Measurements from ENCODE around the gene DEAF1.

Gene DEAF1

DNA sequence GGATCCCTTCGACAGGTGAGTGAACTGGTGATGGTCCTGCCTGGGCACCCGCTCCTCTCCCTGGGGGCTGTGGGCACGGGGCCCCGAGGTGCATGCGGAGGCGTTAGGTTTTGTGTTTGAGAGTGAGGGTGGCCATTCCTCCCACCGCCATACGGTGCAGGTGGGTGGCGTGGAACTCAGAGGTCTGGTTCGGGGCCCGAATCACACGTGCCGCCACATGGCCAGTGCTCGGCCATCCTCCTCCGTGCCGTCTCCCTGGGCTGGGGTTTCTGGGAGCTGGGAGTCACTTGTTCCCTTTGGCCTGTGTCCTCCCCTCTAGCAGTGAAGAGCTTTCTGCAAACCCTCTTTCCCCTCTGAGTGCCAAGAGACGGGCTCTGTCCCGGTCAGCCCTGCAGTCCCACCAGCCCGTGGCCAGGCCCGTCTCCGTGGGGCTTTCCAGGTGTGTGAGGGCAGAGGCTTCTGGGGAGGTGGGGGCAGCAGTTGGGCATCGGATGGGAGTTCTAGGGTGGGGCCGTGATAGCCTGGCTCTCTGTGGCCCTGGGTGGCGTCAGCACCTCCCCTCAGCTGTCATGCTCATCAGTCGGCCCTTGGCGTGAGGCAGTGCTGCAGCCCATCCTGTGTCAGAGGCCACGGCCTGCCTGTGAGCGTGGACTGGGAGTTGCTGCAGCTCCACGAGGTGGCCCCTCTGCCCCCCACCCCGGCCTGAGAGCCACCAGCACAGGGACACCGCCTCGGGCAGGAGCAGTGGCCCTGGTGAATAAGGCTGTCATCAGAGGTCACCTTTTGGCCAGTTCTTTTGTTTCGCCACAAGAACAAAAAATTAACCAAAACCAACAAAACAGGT lies 89.5 kb downstream of the DEAF1 start:
- H3K36me3 ChIP-seq (ENCODE audit: insufficient read depth, insufficient read length, low read length): peaks cover 94% of the 10 kb centered on the region
- no peak for TF ChIP-seq YY1 (IDR thresholded peaks at IDR 0.05; ENCODE audit: insufficient read depth, insufficient read length)
- no peaks in the 10 kb centered on the region for H3K27me3 ChIP-seq (ENCODE audit: insufficient read depth, insufficient read length)
- no peak overlapping the region for H3K4me3 ChIP-seq (ENCODE audit: insufficient read length, low read depth)
- H3K9me3 ChIP-seq (ENCODE audit: insufficient read depth, low read length): no peaks in the 10 kb centered on the region
- H3K4me1 ChIP-seq (ENCODE audit: insufficient read depth, insufficient read length): peaks cover 12% of the 10 kb centered on the region
- H3K9ac ChIP-seq (ENCODE audit: insufficient read length, low read depth): no peak overlapping the region
- DNase-seq (ENCODE audit: low read depth, low spot score): no peak

DNA sequence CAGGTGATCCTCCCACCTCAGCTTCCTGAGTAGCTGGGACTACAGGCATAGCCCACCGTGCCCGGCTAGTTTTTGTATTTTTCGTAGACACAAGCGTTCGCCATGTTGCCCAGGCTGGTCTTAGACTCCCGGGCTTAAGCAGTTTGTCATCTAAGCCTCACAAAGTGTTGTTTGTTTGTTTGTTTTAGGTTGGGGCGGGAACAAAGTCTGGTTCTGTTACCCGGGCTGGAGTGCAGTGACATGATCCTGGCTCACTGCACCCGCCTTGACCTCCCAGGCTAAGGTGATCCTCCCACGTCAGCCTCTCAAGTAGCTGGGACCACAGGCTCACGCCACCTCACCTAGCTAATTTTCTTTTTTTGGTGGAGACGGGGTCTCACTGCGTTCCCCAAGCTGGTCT lies 91.9 kb downstream of the DEAF1 start:
- Histone ChIP-seq H3K4me3 (ENCODE audit: insufficient read length, low read depth) (no peak overlapping the region), H3K36me3 (ENCODE audit: insufficient read depth, insufficient read length, low read length) (peaks cover 89% of the 10 kb centered on the region), H3K9me3 (ENCODE audit: insufficient read depth, low read length) (no peaks in the 10 kb centered on the region), H3K27me3 (ENCODE audit: insufficient read depth, insufficient read length) (no peaks in the 10 kb centered on the region), H3K4me1 (ENCODE audit: insufficient read depth, insufficient read length) (peaks cover 12% of the 10 kb centered on the region), H3K9ac (ENCODE audit: insufficient read length, low read depth) (no peak overlapping the region)
- TF ChIP-seq ZNF274 (IDR thresholded peaks at IDR 0.05; ENCODE audit: low read depth, low read length): no peak
- no peak for TF ChIP-seq YY1 (IDR thresholded peaks at IDR 0.05; ENCODE audit: insufficient read depth, insufficient read length)
- no peak for TF ChIP-seq SUZ12 (IDR thresholded peaks at IDR 0.05; ENCODE audit: extremely low read depth, insufficient read depth, insufficient read length)
- DNase-seq (ENCODE audit: low read depth, low spot score): no peak

DNA sequence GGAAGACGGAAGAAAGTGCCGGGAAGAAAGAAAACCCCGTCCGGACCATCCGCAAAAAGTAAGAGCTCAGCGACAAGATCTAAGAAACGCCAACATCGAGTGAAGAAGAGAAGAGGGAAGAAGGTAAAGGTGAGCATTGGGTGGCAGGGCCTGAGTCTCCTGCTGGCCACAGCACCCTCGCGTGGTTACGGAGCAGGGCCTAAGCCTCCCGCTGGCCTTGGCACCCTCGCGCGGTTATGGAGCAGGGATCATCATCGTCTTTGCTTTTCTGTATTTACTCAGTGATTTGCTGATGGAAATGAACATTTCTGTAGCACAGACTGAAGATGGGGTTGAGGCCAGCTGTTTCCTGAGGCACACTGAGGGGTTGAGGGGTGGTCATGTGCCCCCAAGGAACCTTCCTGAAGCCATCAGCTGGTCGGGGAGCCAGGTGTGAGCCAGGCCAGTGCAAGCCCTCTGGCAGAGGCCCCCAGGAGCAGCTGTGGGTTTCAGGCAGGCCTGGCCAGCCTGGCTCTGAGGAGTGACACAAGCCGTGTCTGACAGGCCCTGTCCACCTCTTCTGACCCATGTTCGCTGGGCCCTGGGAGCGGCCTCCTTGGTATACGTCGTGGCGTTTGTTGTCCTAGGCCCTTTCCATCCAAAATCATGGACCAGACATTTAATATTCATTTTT lies 93.3 kb downstream of the DEAF1 start:
- Histone ChIP-seq H3K4me3 (ENCODE audit: insufficient read length, low read depth) (no peak overlapping the region), H3K9me3 (ENCODE audit: insufficient read depth, low read length) (no peaks in the 10 kb centered on the region), H3K9ac (ENCODE audit: insufficient read length, low read depth) (no peak overlapping the region), H3K36me3 (ENCODE audit: insufficient read depth, insufficient read length, low read length) (peaks cover 88% of the 10 kb centered on the region), H3K27me3 (ENCODE audit: insufficient read depth, insufficient read length) (no peaks in the 10 kb centered on the region), H3K4me1 (ENCODE audit: insufficient read depth, insufficient read length) (peaks cover 12% of the 10 kb centered on the region)
- TF ChIP-seq SUZ12 (IDR thresholded peaks at IDR 0.05; ENCODE audit: extremely low read depth, insufficient read depth, insufficient read length): no peak
- TF ChIP-seq ZNF274 (IDR thresholded peaks at IDR 0.05; ENCODE audit: low read depth, low read length): no peak
- TF ChIP-seq YY1 (IDR thresholded peaks at IDR 0.05; ENCODE audit: insufficient read depth, insufficient read length): no peak
- DNase-seq (ENCODE audit: low read depth, low spot score): no peak

DNA sequence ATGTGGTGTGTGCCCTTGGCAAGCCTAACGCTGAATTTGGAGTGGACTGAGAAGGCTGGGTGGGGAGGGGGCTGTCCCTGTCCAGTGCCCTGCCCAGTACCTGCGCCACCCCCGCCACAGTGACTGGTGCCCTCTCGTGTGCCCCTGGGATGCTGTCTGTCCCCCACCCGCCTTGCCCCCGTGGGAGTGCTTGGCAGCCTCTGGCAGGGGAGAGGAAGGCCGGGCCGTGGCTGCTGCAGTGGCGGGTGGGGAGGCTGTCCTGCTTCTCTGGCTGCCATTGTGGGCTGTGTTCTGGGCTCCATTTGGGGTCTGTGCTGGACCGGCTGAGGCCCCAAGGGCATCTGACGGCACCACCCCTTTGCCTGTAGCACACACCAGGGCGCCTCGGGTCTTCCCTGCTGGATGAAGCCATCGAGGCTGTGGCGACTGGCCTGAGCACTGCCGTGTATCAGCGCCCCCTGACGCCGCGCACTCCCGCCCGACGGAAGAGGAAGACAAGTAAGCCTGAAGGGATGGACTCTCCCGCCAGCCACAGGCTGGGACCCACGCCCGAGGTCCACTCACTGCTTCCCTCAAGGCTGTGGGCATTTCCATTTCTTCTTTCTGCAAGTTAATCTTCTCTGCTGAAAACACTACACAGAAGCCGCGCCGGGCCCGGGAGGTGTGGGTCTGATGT lies 96.9 kb downstream of the DEAF1 start:
- H3K4me1 ChIP-seq (ENCODE audit: insufficient read depth, insufficient read length): peaks cover 6% of the 10 kb centered on the region
- peaks cover 90% of the 10 kb centered on the region for H3K36me3 ChIP-seq (ENCODE audit: insufficient read depth, insufficient read length, low read length)
- H3K9ac ChIP-seq (ENCODE audit: insufficient read length, low read depth): no peak overlapping the region
- no peaks in the 10 kb centered on the region for H3K27me3 ChIP-seq (ENCODE audit: insufficient read depth, insufficient read length)
- no peaks in the 10 kb centered on the region for H3K9me3 ChIP-seq (ENCODE audit: insufficient read depth, low read length)
- H3K4me3 ChIP-seq (ENCODE audit: insufficient read length, low read depth): no peak overlapping the region
- no peak for DNase-seq (ENCODE audit: low read depth, low spot score)
- no peak for TF ChIP-seq YY1 (IDR thresholded peaks at IDR 0.05; ENCODE audit: insufficient read depth, insufficient read length)
- no peak for TF ChIP-seq SUZ12 (IDR thresholded peaks at IDR 0.05; ENCODE audit: extremely low read depth, insufficient read depth, insufficient read length)
- no peak for TF ChIP-seq ZNF274 (IDR thresholded peaks at IDR 0.05; ENCODE audit: low read depth, low read length)

DNA sequence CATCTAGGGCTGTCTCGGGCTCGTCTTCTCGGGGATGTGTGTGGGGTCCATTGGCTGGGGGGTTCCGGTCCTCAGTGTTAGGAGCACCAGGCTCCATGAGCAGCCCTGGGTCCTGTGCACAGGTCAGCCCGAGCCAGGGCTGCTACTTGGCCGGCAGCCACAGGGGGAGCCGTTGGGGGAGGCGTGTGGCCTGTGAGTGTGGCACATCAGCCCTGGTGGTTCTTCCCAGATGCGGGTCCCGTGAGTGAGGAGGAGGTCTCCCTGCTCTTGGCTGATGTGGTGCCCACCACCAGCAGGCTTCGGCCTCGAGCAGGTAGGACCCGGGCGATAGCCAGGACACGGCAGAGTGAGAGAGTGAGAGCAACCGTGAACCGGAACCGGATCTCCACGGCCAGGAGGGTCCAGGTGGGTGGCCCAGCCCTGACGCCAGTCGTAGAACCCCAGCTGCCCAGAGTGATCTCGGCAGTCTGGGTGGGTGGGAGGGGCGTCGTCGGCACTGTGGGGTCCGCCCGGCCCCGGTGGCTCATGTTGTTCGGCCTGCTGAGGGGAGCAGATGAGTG lies 97.8 kb downstream of the DEAF1 start:
- H3K4me1 ChIP-seq (ENCODE audit: insufficient read depth, insufficient read length): peaks cover 6% of the 10 kb centered on the region
- TF ChIP-seq ZNF274 (IDR thresholded peaks at IDR 0.05; ENCODE audit: low read depth, low read length) (no peak), YY1 (IDR thresholded peaks at IDR 0.05; ENCODE audit: insufficient read depth, insufficient read length) (no peak), SUZ12 (IDR thresholded peaks at IDR 0.05; ENCODE audit: extremely low read depth, insufficient read depth, insufficient read length) (no peak)
- no peak overlapping the region for H3K9ac ChIP-seq (ENCODE audit: insufficient read length, low read depth)
- H3K4me3 ChIP-seq (ENCODE audit: insufficient read length, low read depth): no peak overlapping the region
- H3K36me3 ChIP-seq (ENCODE audit: insufficient read depth, insufficient read length, low read length): peaks cover 91% of the 10 kb centered on the region
- no peaks in the 10 kb centered on the region for H3K9me3 ChIP-seq (ENCODE audit: insufficient read depth, low read length)
- no peaks in the 10 kb centered on the region for H3K27me3 ChIP-seq (ENCODE audit: insufficient read depth, insufficient read length)
- DNase-seq (ENCODE audit: low read depth, low spot score): no peak

DNA sequence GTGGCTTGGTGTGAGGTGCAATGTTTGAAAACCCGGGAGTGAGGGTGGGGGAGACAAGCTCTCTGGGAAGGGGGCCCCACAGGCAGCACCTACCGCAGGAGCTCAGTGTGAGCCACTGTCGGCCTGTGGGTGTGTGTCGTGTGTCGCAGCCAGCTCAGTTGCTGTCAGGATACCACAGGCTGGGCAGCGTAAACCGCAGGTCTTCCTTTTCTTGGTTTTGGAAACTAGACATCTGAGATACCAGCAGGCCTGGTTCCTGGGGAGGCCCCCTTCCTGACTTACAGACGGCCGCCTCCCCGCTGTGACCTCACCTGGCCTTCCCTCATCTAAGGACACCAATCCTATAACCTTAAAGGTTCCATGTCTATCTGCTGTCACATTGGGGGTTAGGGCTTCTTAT lies 98.6 kb downstream of the DEAF1 start:
- TF ChIP-seq SUZ12 (IDR thresholded peaks at IDR 0.05; ENCODE audit: extremely low read depth, insufficient read depth, insufficient read length) (no peak), YY1 (IDR thresholded peaks at IDR 0.05; ENCODE audit: insufficient read depth, insufficient read length) (no peak), ZNF274 (IDR thresholded peaks at IDR 0.05; ENCODE audit: low read depth, low read length) (no peak)
- Histone ChIP-seq H3K9me3 (ENCODE audit: insufficient read depth, low read length) (no peaks in the 10 kb centered on the region), H3K9ac (ENCODE audit: insufficient read length, low read depth) (no peak overlapping the region), H3K4me3 (ENCODE audit: insufficient read length, low read depth) (no peak overlapping the region), H3K36me3 (ENCODE audit: insufficient read depth, insufficient read length, low read length) (peaks cover 90% of the 10 kb centered on the region), H3K27me3 (ENCODE audit: insufficient read depth, insufficient read length) (no peaks in the 10 kb centered on the region), H3K4me1 (ENCODE audit: insufficient read depth, insufficient read length) (peaks cover 6% of the 10 kb centered on the region)
- DNase-seq (ENCODE audit: low read depth, low spot score): no peak

DNA sequence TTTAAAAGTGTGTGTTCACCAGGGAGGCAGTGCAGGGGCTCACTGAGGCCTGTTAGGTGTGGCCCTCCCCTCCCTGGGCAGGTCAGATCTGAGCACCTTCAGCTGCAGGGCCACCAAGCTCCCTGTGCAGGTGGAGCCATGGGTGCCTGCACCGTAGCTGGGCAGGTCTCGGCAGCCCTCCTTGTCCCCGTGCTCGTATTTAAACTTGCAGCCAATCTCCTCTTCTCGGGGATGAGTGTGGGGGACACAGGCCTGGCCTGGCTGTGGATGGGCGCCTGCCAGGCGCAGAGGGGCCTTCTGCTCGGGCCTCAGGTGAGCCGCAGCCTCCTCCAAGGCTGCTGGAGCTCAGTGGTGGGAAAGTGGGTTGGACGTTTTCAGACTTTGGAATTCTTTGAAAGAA lies 99.6 kb downstream of the DEAF1 start:
- Histone ChIP-seq H3K4me1 (ENCODE audit: insufficient read depth, insufficient read length) (peaks cover 6% of the 10 kb centered on the region), H3K9me3 (ENCODE audit: insufficient read depth, low read length) (no peaks in the 10 kb centered on the region), H3K27me3 (ENCODE audit: insufficient read depth, insufficient read length) (no peaks in the 10 kb centered on the region), H3K9ac (ENCODE audit: insufficient read length, low read depth) (no peak overlapping the region), H3K4me3 (ENCODE audit: insufficient read length, low read depth) (no peak overlapping the region), H3K36me3 (ENCODE audit: insufficient read depth, insufficient read length, low read length) (peaks cover 92% of the 10 kb centered on the region)
- TF ChIP-seq SUZ12 (IDR thresholded peaks at IDR 0.05; ENCODE audit: extremely low read depth, insufficient read depth, insufficient read length) (no peak), ZNF274 (IDR thresholded peaks at IDR 0.05; ENCODE audit: low read depth, low read length) (no peak), YY1 (IDR thresholded peaks at IDR 0.05; ENCODE audit: insufficient read depth, insufficient read length) (no peak)
- no peak for DNase-seq (ENCODE audit: low read depth, low spot score)
